Dedifferentiated amniotic fluid mesenchymal stem cell (primary cell): ENCODE measurements around the gene TBC1D25.
"Not testable (repeated sequence)": the region's sequence is repeated elsewhere in the genome, so short reads cannot be mapped to it uniquely, and the experiment has no call there.

Source experiments
- DNase-seq: peaks from one replicate; pipeline ENCODE4 v3.0.0-alpha.2; 2016; ENCODE audit errors: extremely low spot score

Gene TBC1D25

GRCh38 chrX:48516285-48516684 lies 23.2 kb upstream of the TBC1D25 start:
- no peak for DNase-seq

GRCh38 chrX:48516987-48517386 lies 22.5 kb upstream of the TBC1D25 start:
- no peak for DNase-seq

GRCh38 chrX:48519481-48519880 lies 20.0 kb upstream of the TBC1D25 start:
- DNase-seq, result not testable (repeated sequence)

- DNase-seq, result no peak
Observed at GRCh38 chrX:48520455-48520854, 19.1 kb upstream of the TBC1D25 start.

GRCh38 chrX:48520976-48521352 lies 18.6 kb upstream of the TBC1D25 start:
- no peak for DNase-seq

GRCh38 chrX:48521353-48522243 lies 17.9 kb upstream of the TBC1D25 start, which contains the start of gene EBP:
EBP (plus strand) TSS chrX:48521808; CDS start chrX:48523772, 1,964 bp downstream.
- DNase-seq, result peak; percentile 75

- no peak for DNase-seq
Observed at GRCh38 chrX:48522291-48522690, 17.2 kb upstream of the TBC1D25 start.

- DNase-seq, result no peak
Observed at GRCh38 chrX:48523682-48524081, 15.8 kb upstream of the TBC1D25 start.

- DNase-seq, result not testable (repeated sequence)
Observed at GRCh38 chrX:48525853-48526252, 13.7 kb upstream of the TBC1D25 start.

- no peak for DNase-seq
Observed at GRCh38 chrX:48530736-48531135, 8.8 kb upstream of the TBC1D25 start.

- peak; percentile 31 for DNase-seq
Observed at GRCh38 chrX:48531358-48531959, 8.1 kb upstream of the TBC1D25 start.

- DNase-seq, result no peak
Observed at GRCh38 chrX:48532161-48532560, 7.4 kb upstream of the TBC1D25 start.

GRCh38 chrX:48533165-48533564 lies 6.3 kb upstream of the TBC1D25 start:
- no peak for DNase-seq

- no peak for DNase-seq
Observed at GRCh38 chrX:48538641-48539344, 721 bp upstream of the TBC1D25 start.

GRCh38 chrX:48540028-48540375 lies 488 bp downstream of the TBC1D25 start:
- no peak for DNase-seq

- no peak for DNase-seq
Observed at GRCh38 chrX:48540480-48540879, 966 bp downstream of the TBC1D25 start.

GRCh38 chrX:48541140-48541814 lies 1.8 kb downstream of the TBC1D25 start:
- no peak for DNase-seq

- no peak for DNase-seq
Observed at GRCh38 chrX:48548871-48549270, 9.4 kb downstream of the TBC1D25 start.

GRCh38 chrX:48555731-48556325 lies 16.3 kb downstream of the TBC1D25 start:
- DNase-seq, result not testable (repeated sequence)

- no peak for DNase-seq
Observed at GRCh38 chrX:48558271-48558670, 18.8 kb downstream of the TBC1D25 start.

- no peak for DNase-seq
Observed at GRCh38 chrX:48559636-48560035, 20.1 kb downstream of the TBC1D25 start.

- no peak for DNase-seq
Observed at GRCh38 chrX:48560056-48560455, 20.5 kb downstream of the TBC1D25 start.
